GM12878 (cell line): Measurements from ENCODE around the gene RPGRIP1L. TPM values are rescaled to one million over a fixed set of nuclear protein-coding genes. Genes with fewer than 3 reads are reported as not detected.

Experiments
- ATAC-seq: fragments of 200-7000 bp; cut with Tn5 transposase; 3 replicates; pipeline ENCODE4 v1.9.1; 2020; ENCODE audit warnings: mild to moderate bottlenecking, moderate library complexity
- BruUV-seq: library from RNA; stranded (reverse); fragments of 400-500 nt; replicated peaks from 2 replicates; lab custom pipeline; 2021; lab: Mats Ljungman, UMichigan
- CTCF ChIA-PET: fragments of 300-600 bp; sonication (Branson Sonifier 250); formaldehyde crosslinking; extraction: SDS; loops from one replicate; lab custom pipeline; 2021; ENCODE audit warnings: inconsistent platforms; lab: Yijun Ruan, JAX
- POLR2A ChIA-PET: fragments of 350-600 bp; formaldehyde crosslinking; extraction: SDS; loops from one replicate; lab custom pipeline; 2021; ENCODE audit warnings: inconsistent platforms; lab: Charles Lee
- RAD21 ChIA-PET: fragments of 300-600 bp; sonication (Branson Sonifier 250); formaldehyde crosslinking; loops from one replicate; lab custom pipeline; 2023; ENCODE audit warnings: antibody characterized with exemption; ENCODE audit not compliant: unreplicated experiment; lab: Charles Lee
- SMC1A ChIA-PET: fragments of 300-600 bp; sonication (Branson Sonifier 250); formaldehyde crosslinking; loops from one replicate; lab custom pipeline; 2023; ENCODE audit not compliant: unreplicated experiment, uncharacterized antibody; lab: Charles Lee
- DNase-seq: peaks from one replicate; pipeline ENCODE4 v3.0.0-alpha.2; 2011; ENCODE audit warnings: low read depth, low spot score
- FAIRE-seq: peaks from 3 replicates; lab custom pipeline; 2011; peaks lifted over from hg19 to GRCh38; lab: Jason Lieb, UNC
- H2AFZ ChIP-seq: 2 replicates; pipeline ENCODE4 v1.6.0; 2011; ENCODE audit warnings: low read depth, low read length, control low read depth; ENCODE audit not compliant: control insufficient read depth
- H3K27ac ChIP-seq: 2 replicates; pipeline ENCODE4 v1.5.1; 2011; ENCODE audit warnings: control low read depth; ENCODE audit not compliant: control insufficient read depth, insufficient read depth
- H3K27me3 ChIP-seq, 2 experiments: replicated peaks in 1 of 2; 2 replicates each; pipeline versions ENCODE4 v1.6.0 to v1.6.1; 2011; ENCODE audit warnings: low read length in 1 of 2; ENCODE audit not compliant: control insufficient read depth in 2 of 2, insufficient read depth in 2 of 2
- H3K36me3 ChIP-seq, 2 experiments: 2 replicates each; pipeline ENCODE4 v1.5.1; 2011; ENCODE audit warnings: low read length in 1 of 2; ENCODE audit not compliant: control insufficient read depth in 2 of 2, insufficient read depth in 2 of 2
- H3K4me1 ChIP-seq: 2 replicates; pipeline ENCODE4 v1.6.1; 2011; ENCODE audit warnings: mild to moderate bottlenecking, low read length, moderate library complexity, mixed read lengths; ENCODE audit not compliant: control insufficient read depth, insufficient read depth
- H3K4me2 ChIP-seq: 2 replicates; pipeline ENCODE4 v1.6.0; 2011; ENCODE audit warnings: control low read depth; ENCODE audit not compliant: control insufficient read depth, insufficient read depth
- H3K4me3 ChIP-seq: fragments of 200-600 bp; sonication (generic); 2 replicates; pipeline ENCODE4 v1.5.1; 2016
- H3K79me2 ChIP-seq: 2 replicates; pipeline ENCODE4 v1.6.0; 2011; ENCODE audit warnings: low read length; ENCODE audit not compliant: control insufficient read depth, insufficient read depth
- H3K9ac ChIP-seq: 2 replicates; pipeline ENCODE4 v1.8.0; 2011; ENCODE audit warnings: low read length, control low read depth, mixed read lengths; ENCODE audit not compliant: control insufficient read depth, insufficient read depth
- H3K9me3 ChIP-seq: replicated peaks from 3 replicates; pipeline ENCODE4 v1.5.1; 2011; ENCODE audit warnings: mild to moderate bottlenecking, low read length; ENCODE audit not compliant: control insufficient read depth, insufficient read depth
- H4K20me1 ChIP-seq: 2 replicates; pipeline ENCODE4 v1.6.0; 2011; ENCODE audit not compliant: control insufficient read depth, insufficient read depth
- ATF3 ChIP-seq: IDR thresholded peaks from 2 replicates; pipeline ENCODE4 v1.6.1; 2011; ENCODE audit warnings: low read depth, mild to moderate bottlenecking, low read length, moderate library complexity, borderline replicate concordance; ENCODE audit errors: extremely low read depth
- CHD1 ChIP-seq: IDR thresholded peaks from 2 replicates; pipeline ENCODE4 v1.6.1; 2012; ENCODE audit warnings: low read depth, low read length, improper control_type of control experiment
- HDAC2 ChIP-seq: fragments of 200-600 bp; sonication (generic); IDR thresholded peaks from 2 replicates; pipeline ENCODE4 v1.6.1; 2017
- POLR2A ChIP-seq: IDR thresholded peaks from 2 replicates; pipeline ENCODE4 v1.6.1; 2011; ENCODE audit warnings: low read depth, mild to moderate bottlenecking, low read length
- WGBS: methylation state at CpG from one replicate; pipeline ENCODE4 v1.1.6; 2016; ENCODE audit warnings: low lambda C conversion rate; ENCODE audit not compliant: insufficient replicate concordance, insufficient coverage; ENCODE audit errors: missing lambda C conversion rate; 5-methylcytosine and 5-hydroxymethylcytosine counted together
- in situ Hi-C: fragments of 300-500 bp; cut with MboI; formaldehyde crosslinking; loops from 9 replicates; pipeline ENCODE4 v1.14.3; 2018; ENCODE audit warnings: mixed read lengths
- intact Hi-C: fragments of 100-400 bp; cut with micrococcal nuclease; formaldehyde crosslinking; loops from one replicate; pipeline ENCODE4 v1.14.2; 2022; ENCODE audit not compliant: unreplicated experiment
- polyA plus RNA-seq, 11 experiments: library from polyadenylated mRNA; depleted of rRNA in 4 of 11; unstranded in 6 of 11; stranded (reverse) in 5 of 11; fragments of >200 nt; fragmentation: Nextera tagmentation in 4 of 11; fragmentation: Illumina TruSeq in 1 of 11; extraction: Ambion mirVana in 4 of 11; extraction: Trizol in 1 of 11; gene quantifications; 1 replicate in 1 of 11; 2 replicates in 10 of 11; pipeline versions ENCODE4 v1.2.1 to v1.2.3, GENCODE V29; 2011 to 2016; ENCODE audit warnings: inconsistent platforms in 2 of 11, missing spikeins in 2 of 11, low read depth in 1 of 11
- total RNA-seq, 4 experiments: library from RNA; depleted of rRNA in 3 of 4; stranded (reverse); fragments of >200 nt in 3 of 4; fragmentation: Illumina TruSeq in 1 of 4; extraction: Trizol in 1 of 4; gene quantifications; 2 replicates each; pipeline versions ENCODE4 v1.2.1 to v1.2.3, GENCODE V29; 2013 to 2021
- TF ChIP-seq, protein P1 (sequence below): fragments of 150-350 bp; IDR thresholded peaks from 2 replicates; pipeline ENCODE4 v1.6.1; 2014; ENCODE audit warnings: mild to moderate bottlenecking, low read depth, low read length
- TF ChIP-seq, protein P2 (sequence below): IDR thresholded peaks from 2 replicates; pipeline ENCODE4 v1.6.1; 2011; ENCODE audit warnings: low read depth, low read length, improper control_type of control experiment, borderline replicate concordance

The RPGRIP1L gene
- total and polyA plus RNA-seq, 10 of the 15 experiments (the other 5 are each of a cell fraction or from before 2014, with no cell fraction given), result 3.5 to 9.6 (median 4.4) TPM

GRCh38 chr16:53717577-53717976 is 13.9 kb upstream of the RPGRIP1L start:
- no peaks in the 10 kb centered on the region; a peak in 1 of 4 replicates for H3K36me3 ChIP-seq
- 98% methylated on average over 3 of the region's 3 CpGs for WGBS
- ChIA-PET RAD21 (no interaction called here), CTCF (no interaction called here), POLR2A (no interaction called here), SMC1A (no interaction called here)
- H2AFZ ChIP-seq, result no peak overlapping the region
- FAIRE-seq (no peak), DNase-seq (no peak), ATAC-seq (no peak)
- H3K4me2 ChIP-seq, result no peak overlapping the region
- no peaks in the 10 kb centered on the region for H3K27me3 ChIP-seq
- TF ChIP-seq ATF3 (no peak), POLR2A (no peak), CHD1 (no peak), HDAC2 (no peak)
- TF ChIP-seq, protein P1, sequence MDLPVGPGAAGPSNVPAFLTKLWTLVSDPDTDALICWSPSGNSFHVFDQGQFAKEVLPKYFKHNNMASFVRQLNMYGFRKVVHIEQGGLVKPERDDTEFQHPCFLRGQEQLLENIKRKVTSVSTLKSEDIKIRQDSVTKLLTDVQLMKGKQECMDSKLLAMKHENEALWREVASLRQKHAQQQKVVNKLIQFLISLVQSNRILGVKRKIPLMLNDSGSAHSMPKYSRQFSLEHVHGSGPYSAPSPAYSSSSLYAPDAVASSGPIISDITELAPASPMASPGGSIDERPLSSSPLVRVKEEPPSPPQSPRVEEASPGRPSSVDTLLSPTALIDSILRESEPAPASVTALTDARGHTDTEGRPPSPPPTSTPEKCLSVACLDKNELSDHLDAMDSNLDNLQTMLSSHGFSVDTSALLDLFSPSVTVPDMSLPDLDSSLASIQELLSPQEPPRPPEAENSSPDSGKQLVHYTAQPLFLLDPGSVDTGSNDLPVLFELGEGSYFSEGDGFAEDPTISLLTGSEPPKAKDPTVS, result no peak
- TF ChIP-seq, protein P2, sequence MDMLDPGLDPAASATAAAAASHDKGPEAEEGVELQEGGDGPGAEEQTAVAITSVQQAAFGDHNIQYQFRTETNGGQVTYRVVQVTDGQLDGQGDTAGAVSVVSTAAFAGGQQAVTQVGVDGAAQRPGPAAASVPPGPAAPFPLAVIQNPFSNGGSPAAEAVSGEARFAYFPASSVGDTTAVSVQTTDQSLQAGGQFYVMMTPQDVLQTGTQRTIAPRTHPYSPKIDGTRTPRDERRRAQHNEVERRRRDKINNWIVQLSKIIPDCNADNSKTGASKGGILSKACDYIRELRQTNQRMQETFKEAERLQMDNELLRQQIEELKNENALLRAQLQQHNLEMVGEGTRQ, result no peak
- H3K27ac ChIP-seq, result no peak overlapping the region
- no peaks in the 10 kb centered on the region; the same call in 2 of the 3 replicates for H3K9me3 ChIP-seq
- BruUV-seq, result no TSS peak
- H3K4me3 ChIP-seq, result no peak overlapping the region
- no peaks in the 10 kb centered on the region for H4K20me1 ChIP-seq
- peaks cover 2% of the 10 kb centered on the region for H3K79me2 ChIP-seq
- in situ Hi-C loops, result no loop called here
- H3K4me1 ChIP-seq, result no peaks in the 10 kb centered on the region
- intact Hi-C loops, result no loop called here
- no peak overlapping the region for H3K9ac ChIP-seq
